Sigmoid colon (tissue), 4 donors: ENCODE data around the gene MMP17.
A peak's percentile ranks its signal among the peaks of the same experiment; 100 is the strongest.

Source experiments
- POLR2A ChIP-seq, 2 donors: fragments of 450-650 bp; IDR thresholded peaks; one replicate each; pipeline ENCODE4 v1.6.1; 2016; ENCODE audit warnings: antibody characterized with exemption in 2 of 2, mild to moderate bottlenecking in 2 of 2, moderate library complexity in 2 of 2
- POLR2AphosphoS5 ChIP-seq, 4 donors: sonication (generic); formaldehyde crosslinking; IDR thresholded peaks; one replicate each; pipeline ENCODE4 v1.6.1; 2017; ENCODE audit warnings: antibody characterized with exemption in 4 of 4

GRCh38 chr12:131827961-131828534, at the start of gene MMP17:
- TF ChIP-seq POLR2A (IDR thresholded peaks at IDR 0.05) (no peak), POLR2AphosphoS5 (IDR thresholded peaks at IDR 0.05) (peak in 2 of 4 donors; percentile 26 to 43)
